DOHH2 (cell line): ENCODE results near the gene NSUN5.
"Not testable (repeated sequence)": the region's sequence is repeated elsewhere in the genome, so short reads cannot be mapped to it uniquely, and the experiment has no call there.

Source experiments
- H3F3A ChIP-seq: fragments of 200-600 bp; sonication (generic), shearing (Covaris generic); 2 replicates; pipeline ENCODE4 v1.6.0; 2016; ENCODE audit warnings: antibody characterized with exemption, mild to moderate bottlenecking; ENCODE audit not compliant: control insufficient read depth, insufficient read depth
- H3K27ac ChIP-seq: fragments of 200-600 bp; sonication (generic); 2 replicates; pipeline ENCODE4 v1.5.1; 2014; ENCODE audit warnings: low read depth, mild to moderate bottlenecking, low read length, moderate library complexity
- H3K27me3 ChIP-seq: fragments of 200-600 bp; sonication (generic); 2 replicates; pipeline ENCODE4 v1.6.1; 2014; ENCODE audit warnings: mild to moderate bottlenecking, low read length, mixed read lengths; ENCODE audit not compliant: control insufficient read depth
- H3K36me3 ChIP-seq: fragments of 200-600 bp; sonication (generic); 2 replicates; pipeline ENCODE4 v1.6.1; 2014; ENCODE audit warnings: mild to moderate bottlenecking, low read length, moderate library complexity, mixed read lengths; ENCODE audit not compliant: control insufficient read depth
- H3K4me1 ChIP-seq: fragments of 200-600 bp; sonication (generic); 2 replicates; pipeline ENCODE4 v1.6.1; 2014; ENCODE audit warnings: mild to moderate bottlenecking, low read length, mixed read lengths; ENCODE audit not compliant: control insufficient read depth
- H3K4me2 ChIP-seq: fragments of 200-600 bp; sonication (generic); 2 replicates; pipeline ENCODE4 v1.6.0; 2014; ENCODE audit warnings: mild to moderate bottlenecking, low read length, moderate library complexity
- H3K4me3 ChIP-seq: fragments of 200-600 bp; sonication (generic); 2 replicates; pipeline ENCODE4 v1.5.1; 2014; ENCODE audit warnings: mild to moderate bottlenecking, low read length, mixed read lengths
- H3K79me2 ChIP-seq: fragments of 200-600 bp; sonication (generic); 2 replicates; pipeline ENCODE4 v1.6.1; 2014; ENCODE audit warnings: mild to moderate bottlenecking, low read length, mixed read lengths; ENCODE audit not compliant: control insufficient read depth
- H3K9me2 ChIP-seq: fragments of 200-600 bp; sonication (generic); replicated peaks from 2 replicates; pipeline ENCODE4 v1.6.1; 2014; ENCODE audit warnings: mild to moderate bottlenecking, low read length, mixed read lengths; ENCODE audit not compliant: control insufficient read depth
- H3K9me3 ChIP-seq: fragments of 200-600 bp; sonication (generic); 2 replicates; pipeline ENCODE4 v1.6.1; 2014; ENCODE audit warnings: antibody characterized with exemption, low read length, mixed read lengths; ENCODE audit not compliant: control insufficient read depth, insufficient read depth
- H4K20me1 ChIP-seq: fragments of 200-600 bp; sonication (generic); 2 replicates; pipeline ENCODE4 v1.6.0; 2014; ENCODE audit warnings: low read depth, mild to moderate bottlenecking, antibody characterized with exemption, low read length, moderate library complexity; ENCODE audit not compliant: control insufficient read depth, insufficient read depth
- CTCF ChIP-seq: fragments of 200-600 bp; sonication (generic); IDR thresholded peaks from one replicate; pipeline ENCODE4 v1.5.1; 2014; ENCODE audit warnings: antibody characterized with exemption, mild to moderate bottlenecking, low read depth, low read length; ENCODE audit not compliant: poor library complexity, severe bottlenecking
- EZH2phosphoT487 ChIP-seq: fragments of 200-600 bp; sonication (generic); IDR thresholded peaks from 2 replicates; pipeline ENCODE4 v1.6.1; 2017; ENCODE audit warnings: borderline replicate concordance, mild to moderate bottlenecking, antibody characterized with exemption, low read length, moderate library complexity, mixed read lengths

NSUN5 gene

GRCh38 chr7:73330772-73331171 is 22.1 kb upstream of the NSUN5 start:
- Histone ChIP-seq H3K9me3 (no peaks in the 10 kb centered on the region), H3K36me3 (no peaks in the 10 kb centered on the region), H4K20me1 (no peaks in the 10 kb centered on the region), H3K4me3 (no peak overlapping the region), H3K79me2 (no peaks in the 10 kb centered on the region), H3K27me3 (peaks cover 39% of the 10 kb centered on the region), H3K27ac (no peak overlapping the region), H3K4me1 (no peaks in the 10 kb centered on the region), H3F3A (no peaks in the 10 kb centered on the region; the same call in 1 of the 2 replicates), H3K4me2 (no peak overlapping the region), H3K9me2 (no peaks in the 10 kb centered on the region)
- TF ChIP-seq EZH2phosphoT487 (no peak), CTCF (no peak)

DNA sequence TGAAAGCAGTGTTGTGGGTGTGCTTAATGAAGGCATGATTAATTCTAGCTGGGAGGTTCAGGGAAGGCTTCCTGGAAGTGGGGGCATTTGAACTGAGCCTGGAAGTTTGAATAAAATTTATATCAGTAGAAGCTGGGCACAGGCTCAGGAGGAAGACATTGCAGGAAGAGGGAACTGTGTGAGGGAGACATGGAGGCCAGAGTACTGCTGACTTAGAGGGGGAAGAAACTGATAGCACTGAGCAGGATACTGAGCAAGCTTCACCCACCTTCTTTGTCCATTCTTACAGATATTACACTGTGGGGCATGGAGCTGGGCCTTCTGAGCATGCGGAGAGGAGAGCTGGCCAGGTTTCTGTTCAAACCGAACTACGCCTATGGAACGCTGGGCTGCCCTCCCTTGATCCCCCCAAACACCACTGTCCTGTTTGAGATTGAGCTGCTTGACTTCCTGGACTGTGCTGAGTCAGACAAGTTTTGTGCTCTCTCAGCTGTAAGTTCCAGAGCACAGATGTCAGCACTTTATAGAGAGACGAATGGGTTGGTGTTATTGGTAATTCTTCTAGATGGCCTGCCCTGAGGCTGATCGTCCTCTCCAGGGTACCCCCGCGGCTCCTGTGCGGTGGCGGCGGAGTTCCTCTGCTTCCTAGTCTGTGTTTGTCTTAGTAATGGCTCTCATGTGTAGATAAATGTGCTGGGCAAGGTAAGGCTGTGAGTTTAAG is 21.4 kb upstream of the NSUN5 start:
- Histone ChIP-seq H3F3A (no peaks in the 10 kb centered on the region; the same call in 1 of the 2 replicates), H3K79me2 (no peaks in the 10 kb centered on the region), H3K9me2 (no peaks in the 10 kb centered on the region), H3K4me2 (no peak overlapping the region), H3K9me3 (no peaks in the 10 kb centered on the region), H3K36me3 (no peaks in the 10 kb centered on the region), H3K4me1 (no peaks in the 10 kb centered on the region), H3K4me3 (no peak overlapping the region), H3K27ac (no peak overlapping the region), H4K20me1 (no peaks in the 10 kb centered on the region), H3K27me3 (peaks cover 32% of the 10 kb centered on the region)
- no peak for TF ChIP-seq CTCF
- no peak for TF ChIP-seq EZH2phosphoT487

GRCh38 chr7:73328696-73329095 is 20.1 kb upstream of the NSUN5 start:
- Histone ChIP-seq H3K79me2 (no peaks in the 10 kb centered on the region), H3K4me3 (no peak overlapping the region)
- TF ChIP-seq CTCF (no peak), EZH2phosphoT487 (no peak)

DNA sequence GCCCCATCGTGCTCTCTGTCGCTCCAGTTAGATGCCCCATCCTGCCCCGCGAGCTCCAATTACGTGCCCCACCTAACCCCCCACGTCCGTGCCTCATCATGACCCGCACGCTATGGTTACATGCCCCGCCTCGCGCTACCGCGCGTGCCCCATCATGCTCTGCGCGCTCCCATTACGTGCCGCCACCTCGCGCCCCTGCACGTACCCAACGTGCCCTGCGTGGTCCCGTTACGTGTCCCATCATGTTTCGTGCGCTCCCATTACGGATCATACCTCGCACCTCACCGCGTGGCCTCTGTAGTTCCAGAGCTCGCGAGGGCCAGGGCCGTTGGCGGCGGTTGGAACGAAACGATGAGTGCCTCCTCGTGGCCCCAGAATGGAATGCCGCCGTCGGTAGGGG is 19.3 kb upstream of the NSUN5 start, which contains the start of the genes FKBP6 and TRIM50:
TSS of gene FKBP6 (plus strand) at position 240 of the 400 bp plus-strand sequence. CDS start 268 bp downstream, outside the sequence.
TSS of gene TRIM50 (minus strand) at position 161 of the 400 bp plus-strand sequence. CDS start 3,295 bp downstream, outside the sequence.
- not testable (repeated sequence) for H3K9me2 ChIP-seq, H3K27ac ChIP-seq, H3K4me3 ChIP-seq, H3K9me3 ChIP-seq, H3K4me2 ChIP-seq, H3F3A ChIP-seq, H3K36me3 ChIP-seq, H3K79me2 ChIP-seq, H4K20me1 ChIP-seq
- Histone ChIP-seq H3K4me1 (peaks cover 12% of the 10 kb centered on the region), H3K27me3 (peaks cover 23% of the 10 kb centered on the region)

More at GRCh38 chr7:73328696-73329095, 20.1 kb upstream of the NSUN5 start:
- H3K4me1 ChIP-seq: peaks cover 10% of the 10 kb centered on the region
- no peaks in the 10 kb centered on the region for H3K9me3 ChIP-seq
- H3K36me3 ChIP-seq: no peaks in the 10 kb centered on the region
- H3K4me2 ChIP-seq: no peak overlapping the region
- no peaks in the 10 kb centered on the region for H4K20me1 ChIP-seq
- no peaks in the 10 kb centered on the region for H3K9me2 ChIP-seq
- H3F3A ChIP-seq: no peaks in the 10 kb centered on the region; the same call in 1 of the 2 replicates
- peaks cover 26% of the 10 kb centered on the region for H3K27me3 ChIP-seq
- no peak overlapping the region for H3K27ac ChIP-seq

GRCh38 chr7:73327449-73327848 is 18.8 kb upstream of the NSUN5 start:
- not testable (repeated sequence) for H3F3A ChIP-seq, H3K9me2 ChIP-seq, H4K20me1 ChIP-seq, H3K27ac ChIP-seq, H3K4me3 ChIP-seq, H3K9me3 ChIP-seq, H3K36me3 ChIP-seq, H3K4me2 ChIP-seq, H3K79me2 ChIP-seq
- H3K4me1 ChIP-seq: peaks cover 12% of the 10 kb centered on the region
- peaks cover 20% of the 10 kb centered on the region for H3K27me3 ChIP-seq

GRCh38 chr7:73325424-73325823 is 16.8 kb upstream of the NSUN5 start:
- H3K79me2 ChIP-seq, H4K20me1 ChIP-seq, H3F3A ChIP-seq, H3K4me2 ChIP-seq, H3K4me3 ChIP-seq, H3K36me3 ChIP-seq, H3K9me2 ChIP-seq, H3K9me3 ChIP-seq, H3K27ac ChIP-seq: not testable (repeated sequence)
- peaks cover 14% of the 10 kb centered on the region for H3K4me1 ChIP-seq
- peaks cover 10% of the 10 kb centered on the region for H3K27me3 ChIP-seq
